DND-41 (cell line): ENCODE data around the gene GTF2H3.
A peak's percentile ranks its signal among the peaks of the same experiment; 100 is the strongest.

Experiments used
- ATAC-seq: fragments of 200-7000 bp; cut with Tn5 transposase; 3 replicates; pipeline ENCODE4 v1.9.1; 2021; ENCODE audit warnings: low read depth; ENCODE audit not compliant: insufficient read depth
- DNase-seq: peaks from one replicate; pipeline ENCODE4 v3.0.0-alpha.2; 2020
- H2AFZ ChIP-seq: 2 replicates; pipeline ENCODE4 v1.6.0; 2012; ENCODE audit warnings: low read depth, low read length
- H3K27ac ChIP-seq: 2 replicates; pipeline ENCODE4 v1.5.1; 2012; ENCODE audit warnings: low read length, inconsistent platforms
- H3K27me3 ChIP-seq: fragments of 200-600 bp; sonication (generic); 2 replicates; pipeline ENCODE4 v1.6.0; 2012; ENCODE audit warnings: low read length, mild to moderate bottlenecking, inconsistent platforms; ENCODE audit not compliant: insufficient read depth, poor library complexity
- H3K36me3 ChIP-seq: 2 replicates; pipeline ENCODE4 v1.5.1; 2012; ENCODE audit warnings: low read length, inconsistent platforms; ENCODE audit not compliant: insufficient read depth
- H3K4me1 ChIP-seq: 2 replicates; pipeline ENCODE4 v1.5.1; 2012; ENCODE audit warnings: mild to moderate bottlenecking, low read length; ENCODE audit not compliant: insufficient read depth
- H3K4me2 ChIP-seq: 2 replicates; pipeline ENCODE4 v1.6.0; 2012; ENCODE audit warnings: mild to moderate bottlenecking, moderate library complexity, low read length, inconsistent platforms; ENCODE audit not compliant: insufficient read depth
- H3K4me3 ChIP-seq, 2 experiments: fragments of 200-600 bp in 1 of 2; shearing (Covaris generic) in 1 of 2; 2 replicates each; pipeline ENCODE4 v1.5.1; 2012 to 2016; ENCODE audit warnings: inconsistent platforms in 2 of 2, low read length in 2 of 2, mild to moderate bottlenecking in 2 of 2, low read depth in 1 of 2, moderate library complexity in 1 of 2
- H3K79me2 ChIP-seq: 2 replicates; pipeline ENCODE4 v1.6.0; 2012; ENCODE audit warnings: low read length, inconsistent platforms; ENCODE audit not compliant: insufficient read depth
- H3K9ac ChIP-seq: 2 replicates; pipeline ENCODE4 v1.6.0; 2012; ENCODE audit warnings: low read depth, mild to moderate bottlenecking, inconsistent platforms, low read length, moderate library complexity
- H3K9me3 ChIP-seq: 2 replicates; pipeline ENCODE4 v1.5.1; 2012; ENCODE audit warnings: low read length, moderate library complexity, mild to moderate bottlenecking, inconsistent platforms; ENCODE audit not compliant: insufficient read depth, severe bottlenecking
- H4K20me1 ChIP-seq: 2 replicates; pipeline ENCODE4 v1.6.0; 2012; ENCODE audit warnings: low read length; ENCODE audit not compliant: insufficient read depth
- EZH2 ChIP-seq: IDR thresholded peaks from 3 replicates; pipeline ENCODE4 v1.6.1; 2012; ENCODE audit warnings: borderline replicate concordance, low read depth, mild to moderate bottlenecking, moderate library complexity, low read length, inconsistent platforms; ENCODE audit not compliant: severe bottlenecking
- TF ChIP-seq, protein P1 (sequence below): IDR thresholded peaks from 2 replicates; pipeline ENCODE4 v1.5.1; 2012; ENCODE audit warnings: borderline replicate concordance, low read length, moderate library complexity, mild to moderate bottlenecking; ENCODE audit not compliant: poor library complexity, severe bottlenecking; ENCODE audit errors: extremely low read depth

Gene GTF2H3

DNA sequence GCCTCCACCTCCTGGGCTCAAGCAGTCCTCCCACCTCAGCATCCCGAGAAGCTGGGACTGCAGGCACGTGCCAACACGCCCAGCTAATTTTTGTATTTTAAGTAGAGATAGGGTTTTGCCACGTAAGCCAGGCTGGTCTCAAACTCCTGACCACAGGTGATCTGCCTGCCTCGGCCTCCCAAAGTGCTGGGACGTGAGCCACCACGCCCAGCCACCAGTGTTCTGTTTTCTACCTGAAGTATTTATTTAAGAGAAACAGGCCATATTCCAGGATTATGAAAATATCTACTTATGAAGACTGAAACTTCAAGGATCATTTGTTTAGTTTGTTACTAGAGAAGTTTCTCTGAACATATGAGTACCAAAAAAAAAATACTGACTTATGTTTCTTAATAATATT is 10.3 kb downstream of the GTF2H3 start:
- Histone ChIP-seq H3K79me2 (peaks cover 17% of the 10 kb centered on the region), H3K4me1 (no peaks in the 10 kb centered on the region), H4K20me1 (no peaks in the 10 kb centered on the region), H3K9ac (no peak overlapping the region), H3K4me3 (no peak overlapping the region), H3K4me2 (no peak overlapping the region), H3K27ac (no peak overlapping the region), H3K9me3 (no peaks in the 10 kb centered on the region), H3K27me3 (no peaks in the 10 kb centered on the region), H2AFZ (no peak overlapping the region), H3K36me3 (peaks cover 69% of the 10 kb centered on the region)
- DNase-seq (no peak), ATAC-seq (no peak)
- TF ChIP-seq, protein P1, sequence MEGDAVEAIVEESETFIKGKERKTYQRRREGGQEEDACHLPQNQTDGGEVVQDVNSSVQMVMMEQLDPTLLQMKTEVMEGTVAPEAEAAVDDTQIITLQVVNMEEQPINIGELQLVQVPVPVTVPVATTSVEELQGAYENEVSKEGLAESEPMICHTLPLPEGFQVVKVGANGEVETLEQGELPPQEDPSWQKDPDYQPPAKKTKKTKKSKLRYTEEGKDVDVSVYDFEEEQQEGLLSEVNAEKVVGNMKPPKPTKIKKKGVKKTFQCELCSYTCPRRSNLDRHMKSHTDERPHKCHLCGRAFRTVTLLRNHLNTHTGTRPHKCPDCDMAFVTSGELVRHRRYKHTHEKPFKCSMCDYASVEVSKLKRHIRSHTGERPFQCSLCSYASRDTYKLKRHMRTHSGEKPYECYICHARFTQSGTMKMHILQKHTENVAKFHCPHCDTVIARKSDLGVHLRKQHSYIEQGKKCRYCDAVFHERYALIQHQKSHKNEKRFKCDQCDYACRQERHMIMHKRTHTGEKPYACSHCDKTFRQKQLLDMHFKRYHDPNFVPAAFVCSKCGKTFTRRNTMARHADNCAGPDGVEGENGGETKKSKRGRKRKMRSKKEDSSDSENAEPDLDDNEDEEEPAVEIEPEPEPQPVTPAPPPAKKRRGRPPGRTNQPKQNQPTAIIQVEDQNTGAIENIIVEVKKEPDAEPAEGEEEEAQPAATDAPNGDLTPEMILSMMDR = no peak
- no peak for TF ChIP-seq EZH2

DNA sequence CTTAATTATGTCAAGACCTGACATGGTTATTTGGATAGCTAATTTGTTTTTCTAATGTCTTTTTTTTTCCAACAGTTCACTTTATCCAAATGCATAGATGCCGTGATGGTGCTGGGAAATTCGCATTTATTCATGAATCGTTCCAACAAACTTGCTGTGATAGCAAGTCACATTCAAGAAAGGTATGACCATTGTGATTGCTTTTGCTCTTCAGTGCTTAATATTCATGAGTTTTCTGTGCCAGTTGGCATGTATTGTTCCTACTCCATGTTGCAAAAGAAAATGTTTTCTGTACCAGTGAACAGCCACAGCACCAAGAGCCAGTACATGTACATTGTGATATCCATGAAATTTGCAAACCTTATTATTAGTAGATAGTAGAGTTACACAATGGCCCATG is 11.8 kb downstream of the GTF2H3 start:
- H3K79me2 ChIP-seq = peaks cover 15% of the 10 kb centered on the region
- ATAC-seq (no peak), DNase-seq (no peak)
- H3K27ac ChIP-seq = no peak overlapping the region
- H3K27me3 ChIP-seq = no peaks in the 10 kb centered on the region
- H3K4me1 ChIP-seq = no peaks in the 10 kb centered on the region
- no peak overlapping the region for H3K4me3 ChIP-seq
- TF ChIP-seq EZH2 = no peak
- TF ChIP-seq, protein P1 = no peak
- H2AFZ ChIP-seq = no peak overlapping the region
- no peak overlapping the region for H3K9ac ChIP-seq
- no peaks in the 10 kb centered on the region; the same call in 1 of the 2 replicates for H4K20me1 ChIP-seq
- no peak overlapping the region for H3K4me2 ChIP-seq
- H3K9me3 ChIP-seq = no peaks in the 10 kb centered on the region
- peaks cover 74% of the 10 kb centered on the region for H3K36me3 ChIP-seq

DNA sequence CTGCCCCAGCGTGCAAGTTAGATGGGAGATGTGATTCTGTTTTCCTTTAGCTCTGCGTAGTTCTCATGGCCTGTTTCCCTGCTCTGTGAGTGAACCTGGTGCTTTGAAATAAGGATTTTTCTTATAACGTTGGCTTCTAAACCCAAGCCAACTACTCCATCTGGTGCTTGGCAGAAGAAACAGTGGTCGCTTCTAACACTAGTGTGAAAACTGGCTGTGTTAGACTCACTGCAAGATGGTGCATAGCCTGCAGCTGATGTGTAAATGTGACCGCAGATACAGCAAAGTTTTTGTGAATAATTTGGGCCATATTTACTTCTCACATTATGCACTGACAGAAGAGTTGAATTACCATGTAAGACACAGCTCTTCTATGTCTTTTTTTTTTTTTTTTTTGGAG is 12.2 kb downstream of the GTF2H3 start:
- H3K4me2 ChIP-seq = no peak overlapping the region
- H3K27me3 ChIP-seq = no peaks in the 10 kb centered on the region
- no peak overlapping the region for H2AFZ ChIP-seq
- no peak overlapping the region for H3K4me3 ChIP-seq
- H3K79me2 ChIP-seq = peaks cover 12% of the 10 kb centered on the region
- H3K9ac ChIP-seq = no peak overlapping the region
- H3K9me3 ChIP-seq = no peaks in the 10 kb centered on the region
- no peaks in the 10 kb centered on the region for H3K4me1 ChIP-seq
- no peak for TF ChIP-seq EZH2
- TF ChIP-seq, protein P1 = peak; percentile 6
- no peaks in the 10 kb centered on the region; the same call in 1 of the 2 replicates for H4K20me1 ChIP-seq
- no peak for ATAC-seq
- no peak for DNase-seq
- H3K36me3 ChIP-seq = peaks cover 73% of the 10 kb centered on the region
- no peak overlapping the region for H3K27ac ChIP-seq

DNA sequence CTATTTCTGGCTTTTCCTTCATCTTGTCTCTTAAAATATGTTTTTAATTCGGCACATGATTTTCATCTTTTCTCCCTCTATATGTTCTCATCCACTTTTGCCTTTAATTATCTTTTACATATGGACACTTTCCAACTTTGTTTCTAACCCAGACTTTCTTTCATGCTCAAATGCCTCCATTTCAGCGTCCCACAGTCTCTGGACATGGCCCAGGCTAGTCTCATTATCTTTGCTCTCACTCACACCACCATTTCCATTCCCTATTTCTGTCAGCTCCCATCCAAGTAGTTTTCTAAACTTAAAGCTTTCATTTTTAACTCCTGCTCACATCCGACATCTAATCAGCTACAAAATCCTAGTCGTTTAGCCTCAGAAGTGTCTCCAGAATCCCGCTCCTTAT is 14.8 kb downstream of the GTF2H3 start:
- TF ChIP-seq, protein P1 = no peak
- no peak for TF ChIP-seq EZH2
- H2AFZ ChIP-seq = no peak overlapping the region
- no peak overlapping the region for H3K4me2 ChIP-seq
- no peak overlapping the region for H3K9ac ChIP-seq
- H3K4me1 ChIP-seq = no peaks in the 10 kb centered on the region
- no peak overlapping the region for H3K27ac ChIP-seq
- DNase-seq = no peak
- ATAC-seq = no peak
- no peak overlapping the region for H3K4me3 ChIP-seq
- H3K9me3 ChIP-seq = no peaks in the 10 kb centered on the region
- peaks cover 6% of the 10 kb centered on the region; the same call in 1 of the 2 replicates for H3K79me2 ChIP-seq
- H3K36me3 ChIP-seq = peaks cover 77% of the 10 kb centered on the region
- H4K20me1 ChIP-seq = no peaks in the 10 kb centered on the region; the same call in 1 of the 2 replicates
- no peaks in the 10 kb centered on the region for H3K27me3 ChIP-seq
